Lower leg skin (tissue), 4 donors: ENCODE measurements around the gene CMTM5. TPM values are rescaled to one million over a fixed set of nuclear protein-coding genes. Genes with fewer than 3 reads are reported as not detected.

ENCODE experiments used
- DNase-seq, 2 donors: peaks; one replicate each; pipeline ENCODE4 v3.0.0-alpha.2; 2019; ENCODE audit warnings: low spot score in 2 of 2
- H3K4me3 ChIP-seq: fragments of 200-600 bp; sonication (generic); 2 replicates; pipeline ENCODE4 v1.5.1; 2017; ENCODE audit warnings: mild to moderate bottlenecking, low read depth; ENCODE audit not compliant: poor library complexity, severe bottlenecking
- POLR2A ChIP-seq, 2 donors: fragments of 450-650 bp; IDR thresholded peaks; one replicate each; pipeline ENCODE4 v1.6.1; 2016 to 2017; ENCODE audit warnings: antibody characterized with exemption in 2 of 2, mild to moderate bottlenecking in 1 of 2, moderate library complexity in 1 of 2
- WGBS, 2 donors: methylation state at CpG; one replicate each; pipeline ENCODE4 v1.1.5; 2018; 5-methylcytosine and 5-hydroxymethylcytosine counted together
- intact Hi-C: fragments of 100-400 bp; cut with DNase I; formaldehyde crosslinking; loops from one replicate; pipeline ENCODE4 v1.15.0; 2023; ENCODE audit warnings: low total_unique reads
- total RNA-seq, 4 donors: library from RNA; depleted of rRNA; stranded (reverse); fragments of >200 nt; gene quantifications; one replicate each; pipeline ENCODE4 v1.1.0, GENCODE V29; 2016
- TF ChIP-seq, protein P1 (sequence below), 3 donors: fragments of 450-650 bp; IDR thresholded peaks; one replicate each; pipeline ENCODE4 v1.5.1; 2016; ENCODE audit warnings: antibody characterized with exemption in 3 of 3, mild to moderate bottlenecking in 3 of 3, moderate library complexity in 2 of 3

CMTM5 gene
- total RNA-seq, 4 donors from 2014 or later: 0.38 to 0.58 TPM; not detected in 2

DNA sequence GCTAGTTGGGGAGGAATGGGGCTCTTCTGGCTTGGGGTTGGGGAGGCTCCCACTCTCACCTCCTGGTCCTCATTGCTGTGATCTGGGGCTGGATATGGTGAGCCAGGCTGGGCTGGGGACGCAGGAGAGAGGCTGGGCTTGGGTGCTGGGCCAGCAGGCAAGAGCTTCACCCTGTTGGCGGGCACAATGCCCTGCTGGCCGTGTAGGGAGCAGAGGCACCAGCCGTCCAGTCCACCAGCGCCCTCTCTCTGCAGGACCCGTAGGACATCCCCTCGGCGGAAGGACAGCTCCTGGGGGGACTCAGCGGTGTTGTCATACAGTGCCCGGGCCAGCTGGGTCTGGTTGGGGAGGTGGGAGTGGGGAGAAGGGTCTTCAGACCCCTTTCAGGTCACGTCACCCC, 16.4 kb upstream of the CMTM5 start:
- TF ChIP-seq, protein P1, sequence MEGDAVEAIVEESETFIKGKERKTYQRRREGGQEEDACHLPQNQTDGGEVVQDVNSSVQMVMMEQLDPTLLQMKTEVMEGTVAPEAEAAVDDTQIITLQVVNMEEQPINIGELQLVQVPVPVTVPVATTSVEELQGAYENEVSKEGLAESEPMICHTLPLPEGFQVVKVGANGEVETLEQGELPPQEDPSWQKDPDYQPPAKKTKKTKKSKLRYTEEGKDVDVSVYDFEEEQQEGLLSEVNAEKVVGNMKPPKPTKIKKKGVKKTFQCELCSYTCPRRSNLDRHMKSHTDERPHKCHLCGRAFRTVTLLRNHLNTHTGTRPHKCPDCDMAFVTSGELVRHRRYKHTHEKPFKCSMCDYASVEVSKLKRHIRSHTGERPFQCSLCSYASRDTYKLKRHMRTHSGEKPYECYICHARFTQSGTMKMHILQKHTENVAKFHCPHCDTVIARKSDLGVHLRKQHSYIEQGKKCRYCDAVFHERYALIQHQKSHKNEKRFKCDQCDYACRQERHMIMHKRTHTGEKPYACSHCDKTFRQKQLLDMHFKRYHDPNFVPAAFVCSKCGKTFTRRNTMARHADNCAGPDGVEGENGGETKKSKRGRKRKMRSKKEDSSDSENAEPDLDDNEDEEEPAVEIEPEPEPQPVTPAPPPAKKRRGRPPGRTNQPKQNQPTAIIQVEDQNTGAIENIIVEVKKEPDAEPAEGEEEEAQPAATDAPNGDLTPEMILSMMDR (IDR thresholded peaks at IDR 0.05): no peak
- TF ChIP-seq POLR2A (IDR thresholded peaks at IDR 0.05): no peak
- intact Hi-C loops: no loop called here
- peak in 1 of 2 donors; percentile 82 for DNase-seq
- H3K4me3 ChIP-seq: no peak overlapping the region
- 70 to 72% methylated on average over 9 to 11 of the region's 11 CpGs for WGBS, 2 donors

DNA sequence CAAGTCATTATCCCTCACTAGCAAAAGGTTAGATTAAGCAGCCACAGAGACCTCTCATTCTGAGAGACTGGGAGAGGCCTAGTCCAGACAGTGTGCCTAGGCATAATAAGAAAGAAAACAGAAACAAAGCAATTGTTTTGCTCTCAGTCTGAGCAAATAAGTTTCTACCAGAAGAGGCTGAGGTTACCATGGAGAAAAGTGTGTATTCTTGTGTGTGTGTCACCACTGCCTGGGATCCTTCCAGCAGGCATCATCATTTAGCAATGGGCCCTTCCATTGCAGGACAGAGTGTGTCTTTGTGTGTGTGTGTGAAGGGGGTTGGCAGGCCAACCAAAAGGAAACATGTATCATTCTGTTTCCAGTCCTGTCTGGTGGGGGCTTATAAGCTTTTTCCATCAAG, 15.5 kb upstream of the CMTM5 start:
- H3K4me3 ChIP-seq: no peak overlapping the region
- intact Hi-C loops: no loop called here
- no peak for TF ChIP-seq POLR2A (IDR thresholded peaks at IDR 0.05)
- TF ChIP-seq, protein P1 (IDR thresholded peaks at IDR 0.05): no peak
- DNase-seq: peak in 1 of 2 donors; percentile 76

DNA sequence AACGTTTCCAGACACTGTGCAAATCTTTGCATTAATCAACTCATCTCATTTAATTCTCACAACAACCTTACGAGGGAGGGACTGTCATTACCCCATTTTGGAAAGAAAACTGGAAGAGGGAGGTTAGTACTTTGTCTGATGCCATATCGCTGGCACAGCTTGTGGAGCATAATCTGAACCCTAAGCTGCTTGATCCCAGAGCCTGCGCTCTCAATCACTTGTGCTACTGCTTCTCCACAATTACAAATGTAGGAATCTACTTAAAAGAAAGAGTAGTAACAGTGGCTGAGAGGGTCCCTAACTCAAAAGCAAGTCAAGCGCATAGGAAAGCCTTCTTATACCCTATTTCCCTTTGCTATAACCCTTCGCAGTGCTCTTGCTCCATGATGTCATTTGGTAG, 15.1 kb upstream of the CMTM5 start:
- DNase-seq: peak in 1 of 2 donors; percentile 52
- 62 to 70% methylated on average over 6 of the region's 6 CpGs for WGBS, 2 donors
- TF ChIP-seq POLR2A (IDR thresholded peaks at IDR 0.05): no peak
- TF ChIP-seq, protein P1 (IDR thresholded peaks at IDR 0.05): no peak
- intact Hi-C loops: no loop called here
- no peak overlapping the region for H3K4me3 ChIP-seq

DNA sequence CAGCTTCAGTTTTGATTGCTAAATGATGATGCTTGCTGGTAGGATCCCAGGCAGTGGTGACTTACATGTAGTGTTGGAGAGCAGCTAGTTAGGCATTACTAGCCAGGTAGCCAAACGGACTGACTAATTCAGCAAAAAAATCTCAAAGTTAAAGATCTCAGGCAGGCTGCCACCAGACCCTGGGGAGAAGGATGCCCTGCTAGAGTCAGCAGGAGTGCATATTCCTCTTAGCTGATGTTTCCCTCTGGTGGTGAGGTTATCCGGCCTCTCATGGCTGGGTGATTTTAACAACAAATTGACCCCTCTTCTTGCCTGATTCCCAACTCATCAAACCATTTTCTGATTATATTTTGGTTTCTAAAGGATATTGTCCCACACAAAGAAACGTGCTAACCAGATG, 14.6 kb upstream of the CMTM5 start:
- intact Hi-C loops: no loop called here
- DNase-seq: peak in 1 of 2 donors; percentile 26
- H3K4me3 ChIP-seq: no peak overlapping the region
- whole genome bisulfite sequencing, 2 donors: 29 to 46% methylated on average over 3 of the region's 3 CpGs
- no peak for TF ChIP-seq POLR2A (IDR thresholded peaks at IDR 0.05)
- TF ChIP-seq, protein P1 (IDR thresholded peaks at IDR 0.05): no peak

DNA sequence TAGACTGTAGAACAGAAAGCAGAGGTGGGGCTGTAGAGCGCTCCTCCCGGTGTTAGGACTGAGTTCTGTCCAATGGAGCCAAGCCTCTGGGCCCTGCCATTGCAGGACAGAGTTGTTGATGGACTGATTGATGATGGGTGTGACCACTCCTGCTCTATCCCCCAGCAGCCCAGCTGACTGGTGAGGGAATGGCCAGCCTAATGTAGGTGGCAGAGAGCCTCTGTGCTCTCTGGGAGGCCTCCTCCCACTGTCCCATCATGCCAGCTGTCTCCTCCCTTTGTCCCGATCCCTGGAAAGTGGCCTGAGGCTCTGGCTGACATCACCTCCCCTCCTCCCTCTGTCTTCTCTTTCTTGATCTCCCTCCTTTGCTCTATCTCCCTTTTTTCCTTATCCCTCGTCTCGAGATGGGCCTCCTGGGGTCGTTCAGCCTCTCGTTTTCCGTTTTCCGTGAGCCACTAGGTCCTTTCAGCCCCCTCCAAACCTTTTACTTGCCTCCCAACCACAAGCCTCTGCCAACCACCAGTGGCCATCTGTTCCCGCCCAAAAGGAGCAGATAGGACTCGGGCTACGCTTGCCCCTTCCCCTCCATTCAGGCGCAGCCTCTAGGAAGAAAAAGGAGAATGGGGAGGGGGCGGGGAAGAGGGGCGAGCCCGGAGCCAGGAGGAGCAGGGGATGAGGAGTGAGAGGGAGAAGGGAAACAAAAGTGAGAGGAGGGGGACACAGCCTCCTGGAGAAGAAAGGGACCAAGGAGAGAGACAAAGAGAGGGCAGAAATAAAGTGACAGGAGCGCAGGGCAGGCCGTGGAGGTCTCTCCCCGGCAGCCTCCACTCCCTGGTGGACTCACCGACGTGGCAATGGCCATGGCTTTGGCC, 12.4 kb upstream of the CMTM5 start:
- TF ChIP-seq POLR2A (IDR thresholded peaks at IDR 0.05): no peak
- TF ChIP-seq, protein P1 (IDR thresholded peaks at IDR 0.05): no peak
- peak overlapping the region; percentile 72 for H3K4me3 ChIP-seq
- 8 to 14% methylated on average over 21 of the region's 21 CpGs for WGBS, 2 donors
- intact Hi-C loops: no loop called here
- DNase-seq: peak; percentile 72 to 93
